CD4-positive, CD25-positive, alpha-beta regulatory T cell (primary cell): ENCODE measurements around the gene EPDR1. TPM values are rescaled to one million over a fixed set of nuclear protein-coding genes. Genes with fewer than 3 reads are reported as not detected.
A peak's percentile ranks its signal among the peaks of the same experiment; 100 is the strongest.

Experiments used
- ATAC-seq, 2 donors: fragments of 150-1000 bp; cut with Tn5 transposase; one replicate each; pipeline ENCODE4 v1.10.0; 2021; ENCODE audit warnings: low read depth in 2 of 2, moderate number of reproducible peaks in 2 of 2, moderate library complexity in 1 of 2
- DNase-seq, 3 donors: peaks; one replicate each; pipeline versions ENCODE4 v3.0.0 to v3.0.0-alpha.2; 2012 to 2022; ENCODE audit warnings: mixed read lengths in 1 of 3
- H3K27ac ChIP-seq: one replicate; pipeline ENCODE4 v1.7.0; 2013; ENCODE audit warnings: mild to moderate bottlenecking, low read length; ENCODE audit not compliant: insufficient read depth, poor library complexity, severe bottlenecking
- H3K27me3 ChIP-seq: one replicate; pipeline ENCODE4 v1.7.0; 2013; ENCODE audit warnings: low read length; ENCODE audit not compliant: control insufficient read depth, insufficient read depth
- H3K36me3 ChIP-seq: one replicate; pipeline ENCODE4 v1.7.0; 2013; ENCODE audit warnings: mild to moderate bottlenecking, low read length, moderate library complexity; ENCODE audit not compliant: control insufficient read depth, insufficient read depth
- H3K4me1 ChIP-seq: 2 replicates; pipeline ENCODE4 v1.7.0; 2013; ENCODE audit warnings: mild to moderate bottlenecking, low read length; ENCODE audit not compliant: insufficient read depth, control insufficient read depth, poor library complexity, severe bottlenecking
- H3K4me3 ChIP-seq: one replicate; pipeline ENCODE4 v1.7.0; 2013; ENCODE audit warnings: low read depth, mild to moderate bottlenecking, low read length, moderate library complexity
- H3K9me3 ChIP-seq, 2 experiments: 1 replicate in 1 of 2; 2 replicates in 1 of 2; pipeline ENCODE4 v1.7.0; 2013; ENCODE audit warnings: low read length in 2 of 2, mild to moderate bottlenecking in 1 of 2, moderate library complexity in 1 of 2; ENCODE audit not compliant: control insufficient read depth in 2 of 2
- H3K27ac Mint-ChIP-seq, 3 donors: one replicate each; pipeline ENCODE4 v1.8.0; 2020 to 2022; ENCODE audit warnings: mild to moderate bottlenecking in 3 of 3, mixed read lengths in 3 of 3, moderate library complexity in 2 of 3
- H3K27me3 Mint-ChIP-seq: one replicate; pipeline ENCODE4 v1.8.0; 2022; ENCODE audit warnings: mild to moderate bottlenecking, mixed read lengths
- H3K36me3 Mint-ChIP-seq: one replicate; pipeline ENCODE4 v1.8.0; 2020; ENCODE audit warnings: mixed read lengths
- H3K4me1 Mint-ChIP-seq, 4 donors: one replicate each; pipeline ENCODE4 v1.8.0; 2020 to 2022; ENCODE audit warnings: mixed read lengths in 4 of 4, mild to moderate bottlenecking in 1 of 4
- H3K4me3 Mint-ChIP-seq, 4 donors: one replicate each; pipeline ENCODE4 v1.8.0; 2020 to 2022; ENCODE audit warnings: mild to moderate bottlenecking in 4 of 4, mixed read lengths in 4 of 4, moderate library complexity in 3 of 4
- H3K9me3 Mint-ChIP-seq, 7 donors: one replicate each; pipeline ENCODE4 v1.8.0; 2020 to 2022; ENCODE audit warnings: mixed read lengths in 7 of 7, mild to moderate bottlenecking in 3 of 7, moderate library complexity in 2 of 7
- polyA plus RNA-seq, 4 donors: library from polyadenylated mRNA; unstranded; fragments of 300-500 nt; fragmentation: Illumina TruSeq; gene quantifications; one replicate each; pipeline ENCODE4 v1.2.3, GENCODE V29; 2021
- total RNA-seq: library from RNA; stranded (reverse); gene quantifications from one replicate; pipeline ENCODE4 v1.2.3, GENCODE V29; 2022

Gene EPDR1
- total and polyA plus RNA-seq, 5 donors from 2014 or later: 0.10 TPM; not detected in 4

GRCh38 chr7:37920849-37921805 is 687 bp downstream of the EPDR1 start:
- Mint-ChIP-seq H3K4me1 (peaks cover 0 to 16% (median 8%) of the 10 kb centered on the region in 4 donors), H3K27me3 (peaks cover 41% of the 10 kb centered on the region), H3K4me3 (peak overlapping the region in 1 of 4 donors; percentile 14), H3K9me3 (peaks cover 0 to 8% (median under 1%) of the 10 kb centered on the region in 7 donors), H3K27ac (no peak overlapping the region), H3K36me3 (no peaks in the 10 kb centered on the region)
- Histone ChIP-seq H3K27ac (no peak overlapping the region), H3K27me3 (peaks cover 14% of the 10 kb centered on the region), H3K4me3 (no peak overlapping the region), H3K36me3 (no peaks in the 10 kb centered on the region), H3K4me1 (peaks cover 6% of the 10 kb centered on the region), H3K9me3 (no peaks in the 10 kb centered on the region)
- DNase-seq (no peak), ATAC-seq (peak in 1 of 2 donors; percentile 29)

GRCh38 chr7:37921876-37922275 is 1.4 kb downstream of the EPDR1 start:
- no peak overlapping the region for H3K4me3 ChIP-seq
- H3K27me3 ChIP-seq: peaks cover 14% of the 10 kb centered on the region
- peaks cover 41% of the 10 kb centered on the region for H3K27me3 Mint-ChIP-seq
- ATAC-seq (no peak), DNase-seq (no peak)
- peak overlapping the region in 1 of 4 donors; percentile 3 for H3K4me3 Mint-ChIP-seq
- H3K9me3 Mint-ChIP-seq: peaks cover 0 to 8% (median 1%) of the 10 kb centered on the region in 7 donors
- no peak overlapping the region for H3K27ac Mint-ChIP-seq
- no peaks in the 10 kb centered on the region for H3K36me3 Mint-ChIP-seq
- H3K4me1 ChIP-seq: peaks cover 4% of the 10 kb centered on the region
- H3K4me1 Mint-ChIP-seq: peaks cover 0 to 16% (median 7%) of the 10 kb centered on the region in 4 donors
- no peaks in the 10 kb centered on the region for H3K9me3 ChIP-seq
- no peak overlapping the region for H3K27ac ChIP-seq
- no peaks in the 10 kb centered on the region for H3K36me3 ChIP-seq

GRCh38 chr7:37923996-37924395 is 3.6 kb downstream of the EPDR1 start:
- H3K9me3 ChIP-seq: no peaks in the 10 kb centered on the region
- no peak overlapping the region for H3K4me3 ChIP-seq
- Mint-ChIP-seq H3K4me3 (no peak overlapping the region), H3K36me3 (no peaks in the 10 kb centered on the region), H3K27me3 (peaks cover 22% of the 10 kb centered on the region), H3K9me3 (peaks cover 0 to 8% (median 1%) of the 10 kb centered on the region in 7 donors), H3K4me1 (peaks cover 0 to 5% (median 2%) of the 10 kb centered on the region in 4 donors), H3K27ac (no peak overlapping the region)
- no peak for DNase-seq
- H3K36me3 ChIP-seq: no peaks in the 10 kb centered on the region
- ATAC-seq: no peak
- peaks cover 8% of the 10 kb centered on the region for H3K27me3 ChIP-seq
- H3K27ac ChIP-seq: no peak overlapping the region
- H3K4me1 ChIP-seq: peaks cover 4% of the 10 kb centered on the region

- Mint-ChIP-seq H3K36me3 (no peaks in the 10 kb centered on the region), H3K27ac (no peak overlapping the region), H3K9me3 (peaks cover 0 to 8% (median 1%) of the 10 kb centered on the region in 7 donors), H3K4me1 (peaks cover 0 to 5% (median 2%) of the 10 kb centered on the region in 4 donors), H3K27me3 (peaks cover 17% of the 10 kb centered on the region), H3K4me3 (no peak overlapping the region)
- peaks cover 8% of the 10 kb centered on the region for H3K27me3 ChIP-seq
- no peak overlapping the region for H3K27ac ChIP-seq
- no peaks in the 10 kb centered on the region for H3K9me3 ChIP-seq
- no peak overlapping the region for H3K4me3 ChIP-seq
- no peaks in the 10 kb centered on the region for H3K36me3 ChIP-seq
- peaks cover 4% of the 10 kb centered on the region for H3K4me1 ChIP-seq
- no peak for DNase-seq
- no peak for ATAC-seq
Measured at GRCh38 chr7:37924491-37925041, 4.1 kb downstream of the EPDR1 start.

GRCh38 chr7:37925620-37926019 is 5.2 kb downstream of the EPDR1 start:
- no peak overlapping the region for H3K27ac ChIP-seq
- Mint-ChIP-seq H3K27me3 (peaks cover 8% of the 10 kb centered on the region), H3K36me3 (no peaks in the 10 kb centered on the region), H3K4me1 (no peaks in the 10 kb centered on the region), H3K9me3 (peaks cover 0 to 8% (median 1%) of the 10 kb centered on the region in 7 donors), H3K4me3 (no peak overlapping the region), H3K27ac (no peak overlapping the region)
- DNase-seq (no peak), ATAC-seq (no peak)
- no peak overlapping the region for H3K4me3 ChIP-seq
- peaks cover 3% of the 10 kb centered on the region for H3K4me1 ChIP-seq
- peaks cover 8% of the 10 kb centered on the region for H3K27me3 ChIP-seq
- H3K36me3 ChIP-seq: no peaks in the 10 kb centered on the region
- no peaks in the 10 kb centered on the region for H3K9me3 ChIP-seq

- Histone ChIP-seq H3K9me3 (no peaks in the 10 kb centered on the region), H3K4me1 (no peaks in the 10 kb centered on the region), H3K27ac (no peak overlapping the region), H3K27me3 (peaks cover 5% of the 10 kb centered on the region), H3K4me3 (no peak overlapping the region), H3K36me3 (no peaks in the 10 kb centered on the region)
- peaks cover 6% of the 10 kb centered on the region for H3K27me3 Mint-ChIP-seq
- H3K36me3 Mint-ChIP-seq: no peaks in the 10 kb centered on the region
- no peak for ATAC-seq
- peaks cover 0 to 7% (median 1%) of the 10 kb centered on the region in 7 donors for H3K9me3 Mint-ChIP-seq
- H3K4me1 Mint-ChIP-seq: no peaks in the 10 kb centered on the region
- no peak overlapping the region for H3K27ac Mint-ChIP-seq
- H3K4me3 Mint-ChIP-seq: no peak overlapping the region
- DNase-seq: no peak
Measured at GRCh38 chr7:37927773-37928444, 7.5 kb downstream of the EPDR1 start.

GRCh38 chr7:37928878-37929277 is 8.4 kb downstream of the EPDR1 start:
- Histone ChIP-seq H3K27ac (no peak overlapping the region), H3K4me3 (no peak overlapping the region), H3K27me3 (peaks cover 2% of the 10 kb centered on the region), H3K9me3 (no peaks in the 10 kb centered on the region), H3K4me1 (no peaks in the 10 kb centered on the region), H3K36me3 (no peaks in the 10 kb centered on the region)
- no peak overlapping the region for H3K4me3 Mint-ChIP-seq
- H3K27ac Mint-ChIP-seq: no peak overlapping the region
- H3K36me3 Mint-ChIP-seq: no peaks in the 10 kb centered on the region
- DNase-seq (no peak), ATAC-seq (no peak)
- no peaks in the 10 kb centered on the region for H3K4me1 Mint-ChIP-seq
- H3K27me3 Mint-ChIP-seq: peaks cover 6% of the 10 kb centered on the region
- H3K9me3 Mint-ChIP-seq: peaks cover 0 to 7% (median 0%) of the 10 kb centered on the region in 7 donors
